ENCODE data around the gene NTHL1.

The NTHL1 gene

DNA sequence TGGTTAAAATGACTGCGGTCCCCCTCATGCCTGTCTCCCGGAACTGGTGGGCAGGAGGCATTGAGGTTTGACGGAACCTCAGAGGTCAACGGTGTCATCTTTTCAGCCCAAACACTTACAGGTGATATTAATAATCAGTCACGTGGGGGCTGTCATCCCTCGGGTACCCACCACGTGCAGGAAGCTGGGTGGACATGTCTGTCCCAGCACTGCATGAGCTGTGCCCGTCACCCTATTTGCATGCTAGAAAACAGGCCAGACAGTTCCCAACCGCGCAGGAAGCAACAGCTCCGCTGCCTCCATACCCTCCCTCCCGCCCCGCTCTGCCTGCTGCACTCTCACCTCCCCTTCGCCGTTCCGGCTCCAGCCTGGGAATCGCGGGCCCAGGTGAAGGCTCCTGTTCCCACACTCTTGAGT, 56.5 kb downstream of the NTHL1 start:
- DNase-seq, result no peak

- no peak for DNase-seq
Observed at GRCh38 chr16:1990351-1991134, 57.1 kb downstream of the NTHL1 start.

GRCh38 chr16:1990101-1990350, 57.6 kb downstream of the NTHL1 start:
- DNase-seq, result no peak
